ENCODE data around the gene MRGPRX2.

MRGPRX2 gene

GRCh38 chr11:19073454-19074415 lies 13.2 kb upstream of the MRGPRX2 start:
- DNase-seq, result no peak

GRCh38 chr11:19072464-19072863 lies 11.9 kb upstream of the MRGPRX2 start:
- no peak for DNase-seq

- peak; percentile 50 for DNase-seq
Observed at GRCh38 chr11:19071255-19071654, 10.7 kb upstream of the MRGPRX2 start.

- DNase-seq, result no peak
Observed at GRCh38 chr11:19059833-19060232, 684 bp downstream of the MRGPRX2 start.

- DNase-seq, result no peak
Observed at GRCh38 chr11:19055905-19056304, 4.6 kb downstream of the MRGPRX2 start.

GRCh38 chr11:19055016-19055415 lies 5.5 kb downstream of the MRGPRX2 start:
- no peak for DNase-seq

GRCh38 chr11:19053909-19054308 lies 6.6 kb downstream of the MRGPRX2 start:
- no peak for DNase-seq

GRCh38 chr11:19050281-19050680 lies 10.2 kb downstream of the MRGPRX2 start:
- DNase-seq, result no peak

- DNase-seq, result no peak
Observed at GRCh38 chr11:19049351-19049750, 11.2 kb downstream of the MRGPRX2 start.

- DNase-seq, result no peak
Observed at GRCh38 chr11:19040051-19040450, 20.5 kb downstream of the MRGPRX2 start.

GRCh38 chr11:19039409-19039808 lies 21.1 kb downstream of the MRGPRX2 start:
- no peak for DNase-seq

GRCh38 chr11:19032990-19033389 lies 27.5 kb downstream of the MRGPRX2 start:
- DNase-seq, result no peak

- DNase-seq, result no peak
Observed at GRCh38 chr11:19027829-19028595, 32.5 kb downstream of the MRGPRX2 start.

GRCh38 chr11:19026862-19027261 lies 33.7 kb downstream of the MRGPRX2 start:
- no peak for DNase-seq

- no peak for DNase-seq
Observed at GRCh38 chr11:19025481-19026406, 34.8 kb downstream of the MRGPRX2 start.

- DNase-seq, result no peak
Observed at GRCh38 chr11:19020831-19021230, 39.7 kb downstream of the MRGPRX2 start.

- no peak for DNase-seq
Observed at GRCh38 chr11:19018901-19019300, 41.6 kb downstream of the MRGPRX2 start.

- DNase-seq, result no peak
Observed at GRCh38 chr11:19013181-19013857, 47.2 kb downstream of the MRGPRX2 start.

- DNase-seq, result no peak
Observed at GRCh38 chr11:19012636-19013035, 47.9 kb downstream of the MRGPRX2 start.

All from central memory CD4-positive, alpha-beta T cell (primary cell).